SW 1271 (cell line): ENCODE data around the gene ACER1.
A peak's percentile ranks its signal among the peaks of the same experiment; 100 is the strongest.
"Not testable (repeated sequence)": the region's sequence is repeated elsewhere in the genome, so short reads cannot be mapped to it uniquely, and the experiment has no call there.

ENCODE experiments used
- DNase-seq, 2 experiments: peaks; one replicate each; lab custom pipeline; 2025; lab: John Stamatoyannopoulos, UW

The ACER1 gene, protein sequence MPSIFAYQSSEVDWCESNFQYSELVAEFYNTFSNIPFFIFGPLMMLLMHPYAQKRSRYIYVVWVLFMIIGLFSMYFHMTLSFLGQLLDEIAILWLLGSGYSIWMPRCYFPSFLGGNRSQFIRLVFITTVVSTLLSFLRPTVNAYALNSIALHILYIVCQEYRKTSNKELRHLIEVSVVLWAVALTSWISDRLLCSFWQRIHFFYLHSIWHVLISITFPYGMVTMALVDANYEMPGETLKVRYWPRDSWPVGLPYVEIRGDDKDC

DNA sequence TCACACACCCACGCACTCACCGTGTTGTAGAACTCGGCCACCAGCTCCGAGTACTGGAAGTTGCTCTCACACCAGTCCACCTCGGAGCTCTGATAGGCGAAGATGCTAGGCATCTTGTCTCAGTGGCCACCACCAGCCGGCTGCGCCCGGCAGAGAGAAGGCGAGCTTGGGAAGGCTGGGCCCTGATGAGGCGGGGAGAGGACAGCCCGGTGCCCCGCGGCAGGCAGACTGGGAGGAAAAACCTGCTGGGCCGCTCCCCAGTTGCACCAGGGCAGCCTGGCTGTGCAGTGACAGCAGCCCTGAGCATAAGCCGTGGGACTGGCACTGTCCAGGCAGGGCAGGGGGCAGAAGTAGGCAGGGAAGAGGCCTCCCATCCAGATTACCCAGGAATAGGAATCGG is at the start of gene ACER1:
TSS of gene ACER1 (minus strand) at position 174 of the 400 bp plus-strand sequence. CDS start at position 113, 61 bp downstream.
- DNase-seq, result no peak

DNA sequence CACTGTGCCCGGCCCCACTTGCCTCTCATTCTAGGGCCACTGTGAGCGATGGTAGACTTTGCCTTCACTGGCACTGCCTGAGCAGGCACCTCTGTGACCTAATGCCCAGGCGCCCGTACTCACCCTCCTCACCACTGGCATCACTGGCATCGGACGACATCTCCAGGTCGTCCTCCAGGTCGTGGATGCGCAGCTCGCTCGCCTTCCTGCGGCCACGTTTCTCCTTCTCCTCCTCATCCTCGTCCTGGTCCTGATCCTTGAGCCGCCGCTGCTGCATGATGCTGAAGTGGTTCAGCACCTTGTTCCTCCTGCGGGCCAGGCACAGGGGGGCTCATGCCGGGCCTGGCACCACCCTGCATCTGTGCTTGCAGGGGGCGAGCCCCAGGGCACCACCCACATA is 49.8 kb upstream of the ACER1 start:
- no peak for DNase-seq

DNA sequence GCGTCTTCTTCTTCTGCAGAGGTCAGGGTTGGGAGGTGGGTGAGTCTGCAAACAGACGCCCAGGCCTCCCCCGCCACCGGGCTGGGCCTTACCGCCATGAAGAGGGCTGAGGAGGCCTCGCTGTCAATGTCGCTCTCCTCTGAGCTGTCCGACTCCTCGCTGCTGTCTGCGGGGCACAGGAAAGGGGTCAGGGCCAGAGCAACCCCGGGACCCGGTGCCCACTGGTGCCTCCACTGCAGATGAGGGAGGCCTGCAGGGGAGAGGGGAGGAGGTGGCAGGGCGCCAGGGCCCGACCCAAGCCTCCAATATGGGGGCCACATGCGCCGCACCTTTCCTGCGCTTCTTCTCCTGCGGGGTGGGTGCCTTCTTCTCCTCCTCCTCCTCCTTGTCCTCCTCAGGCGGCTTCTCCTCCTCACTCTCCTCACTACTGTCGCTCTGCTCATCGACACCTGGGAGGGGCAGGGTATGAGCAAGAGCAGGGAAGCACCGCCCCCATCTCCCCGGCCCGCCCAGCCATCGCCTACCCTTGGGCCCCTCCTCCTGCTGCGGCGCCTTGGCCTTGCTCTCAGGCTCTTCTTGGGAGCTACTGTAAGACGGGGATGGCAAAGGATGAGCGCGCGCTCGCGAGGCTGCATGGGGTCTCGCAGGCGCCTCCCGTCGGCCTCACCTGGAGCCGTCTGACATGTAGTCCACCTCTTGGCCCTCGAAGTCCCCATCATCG is 47.8 kb upstream of the ACER1 start:
- no peak for DNase-seq

DNA sequence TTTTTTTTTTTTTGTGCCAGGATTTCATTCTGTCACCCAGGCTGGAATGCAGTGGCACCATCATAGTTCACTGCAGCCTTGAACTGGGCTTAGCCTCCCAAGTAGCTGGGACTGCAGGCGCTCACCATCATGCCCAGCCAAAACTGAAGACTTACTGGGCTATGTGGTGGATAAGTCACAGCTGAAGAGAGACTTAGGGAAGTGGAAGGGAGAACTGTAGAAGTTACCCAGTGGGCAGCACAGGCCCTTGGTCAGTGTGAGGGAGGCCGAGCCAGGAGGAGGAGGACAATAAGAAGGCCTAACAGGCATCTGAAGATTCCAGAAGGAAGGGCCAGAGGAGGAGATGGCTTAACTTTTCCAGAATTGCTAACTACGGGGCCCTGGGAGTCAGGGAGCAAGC is 46.3 kb upstream of the ACER1 start:
- no peak for DNase-seq

DNA sequence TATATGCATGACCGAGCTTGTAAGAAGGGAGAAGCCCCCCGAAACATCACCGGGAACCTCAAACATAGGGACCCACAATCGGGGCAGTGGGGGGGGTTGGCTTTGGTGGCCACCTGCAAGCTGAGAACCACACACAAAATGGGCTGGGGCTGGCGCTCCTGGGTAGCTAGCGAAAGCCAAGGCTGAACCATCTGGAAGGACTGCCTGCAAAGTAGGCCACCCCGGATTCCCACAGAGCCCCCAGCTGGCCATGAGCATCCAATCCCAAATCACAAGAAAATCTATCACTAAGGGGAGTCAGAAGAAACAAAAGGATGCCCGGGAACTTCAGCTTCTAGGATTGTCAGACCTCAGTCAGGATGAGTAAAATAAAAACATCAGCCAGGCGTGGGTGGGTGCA is 45.1 kb upstream of the ACER1 start:
- DNase-seq, result no peak

DNA sequence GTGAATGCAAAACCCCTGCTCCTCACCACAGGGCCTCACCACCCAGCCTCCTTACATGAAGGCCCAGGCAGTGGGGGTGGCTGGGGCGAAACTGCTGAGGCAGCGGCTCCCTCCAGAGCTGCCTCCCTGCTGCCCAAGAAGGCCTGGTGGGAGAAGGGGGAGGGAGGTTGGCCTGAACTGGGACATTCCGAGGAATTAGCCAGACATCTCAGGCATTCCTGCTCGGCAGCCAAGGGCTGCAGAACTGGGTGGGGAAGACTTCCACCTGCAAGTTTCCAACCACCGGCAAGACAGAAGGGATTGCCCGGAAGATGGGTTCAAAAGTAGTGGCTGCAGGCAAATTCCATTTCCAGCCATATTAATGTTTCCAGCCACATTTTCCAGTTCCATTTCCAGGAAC is 44.6 kb upstream of the ACER1 start:
- no peak for DNase-seq

DNA sequence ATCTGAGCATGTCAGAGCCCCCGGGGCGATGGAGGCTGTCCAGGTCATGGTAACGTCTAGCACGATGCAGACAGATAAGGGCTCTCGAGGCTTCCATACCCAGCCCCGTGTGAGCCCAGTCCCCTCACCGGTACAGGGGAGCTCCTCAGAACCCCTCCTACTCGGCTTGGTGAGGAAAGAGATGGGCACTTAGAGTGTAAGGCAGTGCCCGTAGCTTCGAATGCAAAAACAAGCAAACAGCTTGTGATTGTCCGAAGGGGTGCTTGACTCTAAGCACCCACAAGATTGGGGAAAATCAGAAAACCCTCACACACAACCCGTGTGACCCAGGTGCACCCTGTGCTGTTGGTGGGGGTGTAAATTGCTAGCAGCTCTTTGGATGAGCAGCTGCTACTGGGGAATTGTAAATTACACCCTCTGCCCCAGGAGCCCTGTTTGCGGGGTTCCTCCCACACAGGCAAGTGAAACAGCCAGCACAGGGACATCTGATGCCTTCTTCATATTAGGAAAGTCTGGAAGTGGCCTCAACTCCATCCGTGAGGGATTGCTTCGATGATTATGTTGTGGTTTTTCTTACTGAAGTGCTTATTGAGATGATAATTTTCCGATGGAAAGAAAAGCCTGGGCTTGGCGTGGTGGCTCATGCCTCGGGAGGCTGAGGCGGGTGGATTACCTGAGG is 43.2 kb upstream of the ACER1 start:
- DNase-seq, result no peak

DNA sequence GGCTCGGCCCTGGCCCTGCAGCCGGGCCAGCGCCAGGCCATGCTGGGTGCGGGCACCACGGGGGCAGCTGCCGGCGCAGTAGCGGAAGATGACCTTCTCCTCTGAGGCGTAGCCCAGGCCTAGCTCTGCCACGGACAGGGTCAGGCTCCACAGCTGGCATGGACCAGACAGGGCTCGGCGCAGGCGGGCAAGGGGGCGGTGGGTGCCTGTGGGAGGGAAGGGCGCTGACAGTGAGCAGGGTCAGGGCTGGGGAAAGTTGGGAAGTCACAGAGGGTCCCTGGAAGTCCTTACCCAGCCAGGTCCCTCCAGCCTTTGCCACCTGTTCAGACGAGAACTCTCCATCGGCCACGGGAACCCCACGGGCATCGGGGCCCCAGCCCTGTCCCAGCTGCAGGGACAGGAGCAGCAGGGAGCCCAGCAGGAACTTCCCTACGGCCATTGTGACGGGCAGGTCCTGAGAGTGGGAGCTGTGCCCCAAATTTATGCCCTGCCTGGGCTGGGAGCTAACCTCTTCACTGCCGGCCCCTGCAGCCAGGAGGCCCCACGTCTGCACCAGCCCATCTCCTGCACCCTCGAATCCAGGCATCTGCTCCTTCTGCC is 42.1 kb upstream of the ACER1 start, which contains the start of gene PSPN:
TSS of gene PSPN (minus strand) at position 523 of the 600 bp plus-strand sequence. CDS start at position 439, 84 bp downstream.
- DNase-seq, result no peak

DNA sequence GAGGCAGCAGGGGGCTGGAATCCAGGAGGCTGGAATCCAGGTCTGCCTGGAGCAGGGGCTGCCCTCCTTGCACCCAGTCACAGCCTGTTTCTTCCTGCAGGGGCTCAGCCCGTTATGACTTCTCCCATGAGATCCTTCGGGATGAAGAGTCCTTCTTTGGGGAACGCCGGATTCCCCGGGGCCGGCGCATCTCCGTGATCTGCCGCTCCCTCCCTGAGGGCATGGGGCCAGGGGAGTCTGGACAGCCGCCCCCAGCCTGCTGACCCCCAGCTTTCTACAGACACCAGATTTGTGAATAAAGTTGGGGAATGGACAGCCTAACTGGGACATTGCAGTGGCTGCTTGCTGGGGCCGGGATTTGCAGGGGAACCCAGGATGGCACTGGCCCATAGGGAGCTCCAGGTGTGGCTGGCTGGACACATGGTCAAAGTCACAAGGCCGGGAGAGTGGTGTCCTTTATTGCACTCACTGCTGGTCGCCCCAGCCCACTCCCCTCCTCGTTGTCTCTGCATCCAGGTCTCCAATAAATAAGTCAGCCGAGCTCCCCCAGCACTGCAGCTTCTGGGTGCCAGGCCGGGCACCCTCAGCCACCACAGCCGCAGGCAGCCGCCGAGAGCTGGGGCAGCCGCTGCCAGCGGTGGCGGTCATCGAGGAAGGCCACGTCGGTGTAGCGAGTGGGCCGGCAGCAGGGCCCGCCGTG is 41.4 kb upstream of the ACER1 start:
- DNase-seq, result no peak

DNA sequence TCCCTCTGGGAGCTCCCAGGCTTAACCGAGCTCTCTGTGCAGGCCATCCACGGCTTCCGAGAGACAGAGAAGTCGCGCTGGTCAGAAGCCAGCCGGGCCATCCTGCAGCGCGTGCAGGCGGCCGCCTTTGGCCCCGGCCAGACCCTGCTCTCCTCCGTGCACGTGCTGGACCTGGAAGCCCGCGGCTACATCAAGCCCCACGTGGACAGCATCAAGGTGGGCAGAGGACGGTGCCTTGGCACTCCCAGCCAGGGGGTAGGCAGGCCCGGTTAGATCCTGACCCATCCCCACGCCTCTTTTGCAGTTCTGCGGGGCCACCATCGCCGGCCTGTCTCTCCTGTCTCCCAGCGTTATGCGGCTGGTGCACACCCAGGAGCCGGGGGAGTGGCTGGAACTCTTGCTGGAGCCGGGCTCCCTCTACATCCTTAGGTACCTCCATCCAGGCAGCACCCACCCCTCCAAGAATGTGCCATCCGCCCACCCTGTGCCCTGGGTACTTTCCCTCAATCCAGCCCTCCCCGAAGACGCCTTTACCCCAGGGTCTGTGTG is 40.8 kb upstream of the ACER1 start:
- DNase-seq, result no peak

DNA sequence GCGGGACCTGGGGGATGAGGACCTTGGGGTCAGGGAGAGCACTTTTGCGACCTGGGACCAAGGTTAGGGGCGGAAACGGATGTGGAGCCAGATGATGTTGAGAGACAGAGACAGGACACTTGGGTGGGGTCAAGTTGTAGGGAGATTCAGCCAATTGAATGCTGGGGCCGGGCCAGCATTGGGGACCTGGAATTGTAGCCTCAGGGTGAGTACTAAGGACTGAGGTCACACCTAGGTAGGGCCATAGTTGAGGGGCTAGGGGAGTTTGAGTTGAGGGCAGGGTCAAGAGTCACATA is 40.3 kb upstream of the ACER1 start:
- no peak for DNase-seq

DNA sequence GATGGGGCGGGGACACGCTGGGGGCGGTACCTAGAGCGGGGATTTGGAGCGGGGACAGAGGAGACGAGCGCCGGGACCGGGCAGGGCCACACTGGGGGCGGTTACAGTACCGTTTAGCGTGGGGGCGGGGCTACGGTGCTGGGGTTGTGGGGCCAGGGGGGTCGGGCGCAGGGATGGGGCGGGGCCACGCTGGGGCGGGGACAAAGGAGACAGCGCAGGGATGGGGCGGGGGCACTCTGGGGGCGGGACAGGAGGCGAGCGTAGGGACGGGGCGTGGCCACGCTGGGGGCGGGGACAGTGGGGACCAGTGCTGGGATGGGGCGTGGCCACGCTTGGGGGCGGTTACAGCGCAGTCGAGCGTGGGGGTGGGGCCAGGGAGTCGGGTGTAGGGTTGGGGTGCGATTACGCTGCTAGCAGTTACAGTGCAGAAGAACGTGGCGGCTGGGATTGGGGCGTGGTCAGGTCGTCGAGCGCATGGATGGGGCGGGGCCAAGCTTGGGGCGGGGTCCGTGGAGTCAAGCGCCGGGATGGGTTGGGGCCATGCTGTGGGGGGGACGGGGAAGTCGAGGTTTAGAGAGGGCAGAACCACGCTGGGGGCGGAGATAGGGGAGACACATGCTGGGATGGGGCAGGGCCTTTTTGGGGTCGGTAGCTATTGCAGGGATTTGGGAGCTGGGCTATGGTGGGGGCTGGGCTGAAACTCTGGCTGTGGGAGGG is 39.8 kb upstream of the ACER1 start:
- peak; percentile 86 to 96 for DNase-seq

DNA sequence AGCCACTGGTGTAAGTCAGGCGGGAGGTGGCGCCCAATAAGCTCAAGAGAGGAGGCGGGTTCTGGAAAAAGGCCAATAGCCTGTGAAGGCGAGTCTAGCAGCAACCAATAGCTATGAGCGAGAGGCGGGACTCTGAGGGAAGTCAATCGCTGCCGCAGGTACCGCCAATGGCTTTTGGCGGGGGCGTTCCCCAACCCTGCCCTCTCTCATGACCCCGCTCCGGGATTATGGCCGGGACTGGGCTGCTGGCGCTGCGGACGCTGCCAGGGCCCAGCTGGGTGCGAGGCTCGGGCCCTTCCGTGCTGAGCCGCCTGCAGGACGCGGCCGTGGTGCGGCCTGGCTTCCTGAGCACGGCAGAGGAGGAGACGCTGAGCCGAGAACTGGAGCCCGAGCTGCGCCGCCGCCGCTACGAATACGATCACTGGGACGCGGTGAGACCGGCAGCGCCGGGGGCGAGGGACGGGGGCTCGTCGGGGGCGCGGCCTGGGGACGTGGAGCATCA is 39.2 kb upstream of the ACER1 start, which contains the start of gene ALKBH7:
TSS of gene ALKBH7 (plus strand) at position 201 of the 502 bp plus-strand sequence. CDS start at position 228, 27 bp downstream.
- peak; percentile 98 to 100 for DNase-seq

DNA sequence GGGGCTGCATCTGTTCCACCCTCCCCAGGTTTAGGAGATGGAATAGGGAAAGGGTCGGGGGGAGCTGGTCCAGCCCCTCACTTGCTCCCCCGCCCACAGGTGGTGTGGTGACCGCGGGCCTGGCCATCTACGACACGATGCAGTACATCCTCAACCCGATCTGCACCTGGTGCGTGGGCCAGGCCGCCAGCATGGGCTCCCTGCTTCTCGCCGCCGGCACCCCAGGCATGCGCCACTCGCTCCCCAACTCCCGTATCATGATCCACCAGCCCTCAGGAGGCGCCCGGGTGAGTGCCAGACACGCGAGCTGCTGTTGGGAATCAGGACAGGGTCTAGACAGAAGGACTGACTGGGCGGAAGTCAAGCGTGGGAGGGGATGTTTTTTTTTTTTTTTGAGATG is 30.9 kb upstream of the ACER1 start:
- DNase-seq, result no peak

DNA sequence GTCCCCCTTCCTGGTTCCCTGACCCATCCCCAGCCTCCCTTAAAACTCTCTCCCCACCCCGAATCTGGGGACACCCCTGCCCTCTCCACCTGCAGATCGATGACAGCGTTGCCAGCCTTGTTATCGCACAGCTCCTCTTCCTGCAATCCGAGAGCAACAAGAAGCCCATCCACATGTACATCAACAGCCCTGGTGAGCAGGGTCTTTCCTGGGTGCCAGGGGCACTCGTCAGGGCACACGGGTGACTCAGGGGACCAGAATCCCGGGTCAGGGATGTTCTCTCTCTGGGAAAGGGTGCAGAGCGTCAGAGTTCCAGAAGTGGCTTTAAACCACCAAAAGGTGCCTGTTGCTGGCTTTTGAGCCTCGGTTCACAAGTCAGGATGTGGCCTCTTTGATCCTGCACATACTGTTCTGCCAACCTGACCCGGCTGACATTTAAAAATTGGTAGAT is 29.0 kb upstream of the ACER1 start:
- DNase-seq, result no peak

DNA sequence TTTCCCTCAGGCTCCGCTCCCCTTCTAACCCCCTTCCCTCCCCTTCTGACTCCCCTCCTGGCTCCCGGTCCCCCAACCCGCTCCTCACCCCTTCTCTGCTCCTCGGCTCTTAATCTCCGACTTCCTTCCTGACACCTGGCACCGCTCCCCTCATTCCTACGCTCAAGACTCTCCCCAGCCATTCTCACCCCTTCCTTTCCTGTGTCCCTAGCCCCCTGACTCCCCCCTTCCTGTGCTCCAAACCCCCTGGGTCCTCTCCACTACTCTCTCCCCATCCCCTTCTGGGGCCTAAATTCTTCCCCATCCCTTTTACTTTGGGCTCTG is 28.6 kb upstream of the ACER1 start:
- DNase-seq, result no peak

DNA sequence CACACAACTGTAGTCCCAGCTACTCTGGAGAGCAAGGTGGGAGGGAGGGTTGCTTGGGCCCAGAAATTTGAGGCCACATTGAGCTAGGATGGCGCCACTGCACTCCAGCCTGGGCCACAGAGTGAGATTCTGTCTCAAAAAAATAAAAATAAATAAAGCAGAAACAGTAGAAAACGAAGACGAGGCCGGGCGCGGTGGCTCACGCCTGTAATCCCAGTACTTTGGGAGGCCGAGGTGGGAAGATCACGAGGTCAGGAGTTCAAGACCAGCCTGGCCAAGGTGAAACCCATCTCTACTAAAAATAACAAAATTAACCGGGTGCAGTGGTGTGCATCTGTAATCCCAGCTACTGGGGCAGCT is 27.4 kb upstream of the ACER1 start:
- not testable (repeated sequence) for DNase-seq

DNA sequence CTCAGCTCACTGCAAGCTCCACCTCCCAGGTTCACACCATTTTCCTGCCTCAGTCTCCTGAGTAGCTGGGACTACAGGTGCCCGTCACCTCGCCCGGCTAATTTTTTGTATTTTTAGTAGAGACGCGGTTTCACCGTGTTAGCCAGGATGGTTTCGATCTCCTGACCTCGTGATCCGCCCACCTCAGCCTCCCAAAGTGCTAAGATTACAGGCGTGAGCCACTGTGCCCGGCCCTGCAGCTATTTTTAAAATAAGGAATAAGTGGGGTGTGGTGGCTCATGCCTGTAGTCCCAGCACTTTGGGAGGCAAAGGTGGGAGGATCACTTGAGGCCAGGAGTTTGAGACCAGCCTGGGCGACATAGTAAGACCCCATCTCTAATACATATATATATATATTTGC is 27.0 kb upstream of the ACER1 start:
- DNase-seq, result not testable (repeated sequence)

DNA sequence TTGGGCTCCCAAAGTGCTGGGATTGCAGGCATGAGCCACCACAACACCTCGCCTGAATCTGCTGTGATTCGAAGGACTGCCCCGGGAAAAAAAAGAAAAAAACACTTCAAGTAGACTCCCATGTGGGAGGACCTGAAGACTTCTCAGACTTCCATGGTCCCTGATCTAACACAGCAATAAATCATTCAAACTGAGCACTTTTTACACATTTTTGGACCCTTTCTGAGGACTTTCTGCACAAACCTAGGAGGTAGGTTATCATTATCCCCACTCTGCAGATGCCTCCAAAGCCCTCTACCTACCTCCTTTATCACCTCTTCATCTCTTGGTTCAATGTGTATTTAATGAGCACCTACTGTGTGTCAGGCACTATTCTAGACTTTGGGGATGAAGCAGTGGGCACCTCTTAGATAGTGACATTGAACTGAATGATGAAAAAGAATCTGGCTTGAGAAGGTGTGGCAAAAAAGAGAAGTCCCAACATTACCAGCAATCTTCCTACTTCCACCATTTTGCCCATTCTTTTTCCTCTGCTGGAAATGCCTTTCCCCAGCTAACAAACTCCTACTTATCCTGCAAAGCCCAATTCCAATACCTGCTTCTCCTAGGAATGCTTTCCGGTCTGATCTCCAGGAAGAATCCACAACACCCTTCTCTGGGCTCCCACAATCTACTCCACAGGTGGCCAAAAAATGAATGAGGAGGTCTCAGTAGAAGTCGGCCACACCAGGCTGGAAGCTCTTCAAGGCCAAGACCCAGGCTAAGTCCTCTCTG is 26.3 kb upstream of the ACER1 start:
- DNase-seq, result no peak

DNA sequence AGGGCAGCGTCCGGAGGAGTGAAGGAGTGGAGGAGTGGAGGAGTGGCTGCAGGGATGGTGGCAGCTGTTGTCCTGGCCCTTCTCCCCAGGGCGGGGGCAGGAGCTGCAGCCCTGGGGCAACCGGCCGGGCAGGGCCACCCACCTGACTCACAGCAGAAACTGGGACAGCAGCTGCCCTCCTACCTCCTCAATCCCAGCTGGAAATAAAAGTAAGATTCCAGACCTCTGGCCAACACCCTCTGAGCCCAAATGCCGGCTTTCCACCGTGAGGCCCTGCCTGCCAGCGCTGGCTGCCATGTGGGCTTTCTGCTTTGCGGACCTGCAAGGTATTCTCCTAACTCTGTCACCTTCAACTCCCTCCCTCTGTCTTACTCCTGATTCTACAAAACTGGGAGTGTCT is 24.6 kb upstream of the ACER1 start:
- DNase-seq, result no peak
